Fibroblast of skin of left biceps (primary cell): Measurements from ENCODE around the gene GFI1B.

Experiments used
- DNase-seq, 2 experiments: peaks; one replicate each; pipeline ENCODE4 v3.0.0-alpha.2; 2013; ENCODE audit warnings: low read depth in 2 of 2

GFI1B gene

GRCh38 chr9:132978451-132979131 is at the start of gene GFI1B:
TSS of gene GFI1B (plus strand) at chr9:132978694. CDS start at chr9:132986679, 7,985 bp downstream.
- no peak for DNase-seq

GRCh38 chr9:132931178-132931735 is 47.2 kb upstream of the GFI1B start:
- DNase-seq, result no peak

- DNase-seq, result no peak
These were observed 43.5 kb upstream of the GFI1B start for GRCh38 chr9:132935026-132935425.

GRCh38 chr9:132937463-132937901 is 41.0 kb upstream of the GFI1B start:
- DNase-seq, result no peak

- DNase-seq, result no peak
These were observed 39.3 kb upstream of the GFI1B start for GRCh38 chr9:132939169-132939568.

GRCh38 chr9:132942541-132943182 is 35.8 kb upstream of the GFI1B start:
- DNase-seq, result no peak

GRCh38 chr9:132943651-132944293 is 34.7 kb upstream of the GFI1B start:
- DNase-seq, result no peak

- peak; percentile 96 to 97 for DNase-seq
These were observed 34.0 kb upstream of the GFI1B start, which contains the start of gene TSC1 for GRCh38 chr9:132944294-132945185. TSS of gene TSC1 (minus strand) at chr9:132944616. CDS start at chr9:132928872, 15,744 bp downstream.

GRCh38 chr9:132945186-132946130 is 33.0 kb upstream of the GFI1B start:
- DNase-seq, result no peak

- DNase-seq, result no peak
These were observed 32.3 kb upstream of the GFI1B start for GRCh38 chr9:132946211-132946610.

GRCh38 chr9:132946631-132947295 is 31.7 kb upstream of the GFI1B start:
- DNase-seq, result peak; percentile 32 to 33

GRCh38 chr9:132947756-132948155 is 30.7 kb upstream of the GFI1B start:
- DNase-seq, result no peak

- no peak for DNase-seq
These were observed 29.9 kb upstream of the GFI1B start for GRCh38 chr9:132948482-132949050.

GRCh38 chr9:132949709-132950108 is 28.8 kb upstream of the GFI1B start:
- no peak for DNase-seq

GRCh38 chr9:132955123-132955522 is 23.4 kb upstream of the GFI1B start:
- DNase-seq, result no peak

GRCh38 chr9:132955768-132956167 is 22.7 kb upstream of the GFI1B start:
- no peak for DNase-seq

GRCh38 chr9:132957805-132958204 is 20.7 kb upstream of the GFI1B start:
- DNase-seq, result no peak

- no peak for DNase-seq
These were observed 17.5 kb upstream of the GFI1B start for GRCh38 chr9:132961002-132961401.

- DNase-seq, result no peak
These were observed 13.0 kb upstream of the GFI1B start for GRCh38 chr9:132965478-132965877.
